ENCODE data around the gene SSB.
"Not testable (repeated sequence)": the region's sequence is repeated elsewhere in the genome, so short reads cannot be mapped to it uniquely, and the experiment has no call there.

Gene SSB

GRCh38 chr2:169828141-169828811, 29.6 kb downstream of the SSB start:
- peak; percentile 15 to 41 for DNase-seq (ENCODE audit: low read depth in 2 of 2)

DNA sequence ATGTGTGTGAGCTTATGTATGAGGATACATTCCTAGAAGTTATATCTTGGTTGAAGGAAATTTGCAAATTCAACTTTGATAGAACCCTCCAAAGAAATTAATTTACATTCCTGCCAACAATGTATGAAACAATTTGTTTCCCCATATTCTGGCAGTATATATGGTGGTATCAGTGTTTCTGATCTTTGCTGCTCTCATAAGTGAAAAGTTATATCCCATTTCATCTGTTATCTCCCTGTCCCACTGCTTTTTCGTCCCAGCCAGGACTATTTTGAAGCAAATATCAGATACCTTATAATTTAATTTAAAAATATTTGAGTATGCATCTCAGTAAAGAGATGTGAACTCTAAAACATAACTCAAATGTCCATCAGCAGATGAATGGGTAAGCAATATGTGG, 35.7 kb downstream of the SSB start:
- no peak for DNase-seq (ENCODE audit: low read depth in 2 of 2)

GRCh38 chr2:169838743-169839489, 40.2 kb downstream of the SSB start:
- DNase-seq (ENCODE audit: low read depth in 2 of 2) = no peak

GRCh38 chr2:169839954-169840746, 41.5 kb downstream of the SSB start:
- DNase-seq (ENCODE audit: low read depth in 2 of 2) = no peak

- DNase-seq (ENCODE audit: low read depth in 2 of 2) = no peak
Measured at GRCh38 chr2:169840747-169841142, 42.1 kb downstream of the SSB start.

DNA sequence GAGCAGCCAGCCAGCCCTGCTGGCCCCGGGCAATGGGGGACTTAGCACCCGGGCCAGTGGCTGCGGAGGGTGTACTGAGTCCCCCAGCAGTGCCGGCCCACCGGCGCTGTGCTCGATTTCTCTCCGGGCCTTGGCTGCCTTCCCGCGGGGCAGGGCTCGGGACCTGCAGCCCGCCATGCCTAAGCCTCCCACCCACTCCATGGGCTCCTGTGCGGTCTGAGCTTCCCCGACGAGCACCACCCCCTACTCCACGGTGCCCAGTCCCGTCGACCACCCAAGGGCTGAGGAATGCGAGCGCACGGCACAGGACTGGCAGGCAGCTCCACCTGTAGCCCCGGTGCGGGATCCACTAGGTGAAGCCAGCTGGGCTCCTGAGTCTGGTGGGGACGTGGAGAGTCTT, 43.0 kb downstream of the SSB start:
- DNase-seq (ENCODE audit: low read depth in 2 of 2) = not testable (repeated sequence)

- no peak for DNase-seq (ENCODE audit: low read depth in 2 of 2)
Measured at GRCh38 chr2:169845016-169845415, 46.3 kb downstream of the SSB start.

DNA sequence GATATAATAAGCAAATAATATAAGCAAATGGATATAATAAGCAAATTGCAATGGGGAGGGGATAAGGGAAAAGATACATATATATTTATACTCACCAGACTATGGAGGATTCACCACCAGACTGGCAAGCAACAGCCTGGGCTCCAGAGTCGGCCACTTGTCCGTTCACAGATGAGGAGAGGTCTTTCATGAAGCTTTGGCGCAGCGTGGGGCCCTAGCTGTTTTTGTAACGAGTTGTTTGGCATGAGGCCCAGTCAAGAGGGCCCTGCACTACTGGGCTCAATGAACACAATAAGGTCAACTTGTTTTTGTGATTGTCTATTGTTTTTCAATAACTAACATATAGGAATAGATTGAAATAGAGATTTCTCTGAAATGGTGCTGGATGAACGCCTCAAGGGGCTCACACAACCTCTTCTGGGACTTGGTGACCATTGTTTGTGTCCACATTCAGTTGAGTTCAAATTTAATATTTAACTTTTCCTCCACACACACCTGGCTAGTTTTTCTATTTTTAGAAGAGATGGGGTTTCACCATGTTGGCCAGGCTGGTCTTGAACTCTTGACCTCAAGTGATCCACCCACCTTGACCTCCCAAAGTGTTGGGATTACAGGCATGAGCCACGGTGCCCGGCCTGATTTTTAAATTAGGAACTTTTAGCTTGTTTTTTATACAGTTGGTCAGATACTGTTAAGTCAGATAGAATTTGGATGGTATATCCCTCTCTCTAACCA, 50.5 kb downstream of the SSB start:
- not testable (repeated sequence) for DNase-seq (ENCODE audit: low read depth in 2 of 2)

- DNase-seq (ENCODE audit: low read depth in 2 of 2) = no peak
Measured at GRCh38 chr2:169849710-169850109, 51.0 kb downstream of the SSB start.

GRCh38 chr2:169853041-169853668, 54.5 kb downstream of the SSB start:
- DNase-seq (ENCODE audit: low read depth in 2 of 2) = no peak

GRCh38 chr2:169855281-169856258, 56.9 kb downstream of the SSB start:
- not testable (repeated sequence) for DNase-seq (ENCODE audit: low read depth in 2 of 2)

DNA sequence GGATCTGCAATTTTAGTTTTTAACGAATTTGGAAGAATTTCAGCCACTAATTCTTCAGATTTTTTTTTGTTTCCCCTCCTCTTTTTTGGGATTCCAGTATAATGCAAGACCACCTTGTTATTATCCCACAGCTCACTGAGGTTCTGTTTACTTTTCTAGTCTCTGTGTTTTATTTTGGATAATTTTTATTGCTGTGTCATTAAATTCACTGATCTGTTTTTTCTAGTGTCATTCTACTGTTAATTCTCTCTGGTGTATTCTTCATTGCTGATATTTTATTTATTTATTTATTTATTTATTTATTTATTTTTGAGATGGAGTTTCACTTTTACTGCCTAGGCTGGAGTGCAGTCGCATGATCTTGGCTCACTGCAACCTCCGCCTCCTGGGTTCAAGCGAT, 60.8 kb downstream of the SSB start:
- no peak for DNase-seq (ENCODE audit: low read depth in 2 of 2)

- DNase-seq (ENCODE audit: low read depth in 2 of 2) = no peak
Measured at GRCh38 chr2:169860149-169860548, 61.5 kb downstream of the SSB start.
